Lower leg skin (tissue), 4 donors: ENCODE measurements around the gene DYNLT2B. TPM values are rescaled to one million over a fixed set of nuclear protein-coding genes. Genes with fewer than 3 reads are reported as not detected.

Experiments used
- DNase-seq, 2 donors: peaks; one replicate each; pipeline ENCODE4 v3.0.0-alpha.2; 2019; ENCODE audit warnings: low spot score in 2 of 2
- H3K4me3 ChIP-seq: fragments of 200-600 bp; sonication (generic); 2 replicates; pipeline ENCODE4 v1.5.1; 2017; ENCODE audit warnings: mild to moderate bottlenecking, low read depth; ENCODE audit not compliant: poor library complexity, severe bottlenecking
- POLR2A ChIP-seq, 2 donors: fragments of 450-650 bp; IDR thresholded peaks; one replicate each; pipeline ENCODE4 v1.6.1; 2016 to 2017; ENCODE audit warnings: antibody characterized with exemption in 2 of 2, mild to moderate bottlenecking in 1 of 2, moderate library complexity in 1 of 2
- WGBS, 2 donors: methylation state at CpG; one replicate each; pipeline ENCODE4 v1.1.5; 2018; 5-methylcytosine and 5-hydroxymethylcytosine counted together
- intact Hi-C: fragments of 100-400 bp; cut with DNase I; formaldehyde crosslinking; loops from one replicate; pipeline ENCODE4 v1.15.0; 2023; ENCODE audit warnings: low total_unique reads
- total RNA-seq, 4 donors: library from RNA; depleted of rRNA; stranded (reverse); fragments of >200 nt; gene quantifications; one replicate each; pipeline ENCODE4 v1.1.0, GENCODE V29; 2016
- TF ChIP-seq, protein P1 (sequence below), 3 donors: fragments of 450-650 bp; IDR thresholded peaks; one replicate each; pipeline ENCODE4 v1.5.1; 2016; ENCODE audit warnings: antibody characterized with exemption in 3 of 3, mild to moderate bottlenecking in 3 of 3, moderate library complexity in 2 of 3

The DYNLT2B gene
- total RNA-seq, 4 donors from 2014 or later: 7.6 to 9.1 (median 8.4) TPM

DNA sequence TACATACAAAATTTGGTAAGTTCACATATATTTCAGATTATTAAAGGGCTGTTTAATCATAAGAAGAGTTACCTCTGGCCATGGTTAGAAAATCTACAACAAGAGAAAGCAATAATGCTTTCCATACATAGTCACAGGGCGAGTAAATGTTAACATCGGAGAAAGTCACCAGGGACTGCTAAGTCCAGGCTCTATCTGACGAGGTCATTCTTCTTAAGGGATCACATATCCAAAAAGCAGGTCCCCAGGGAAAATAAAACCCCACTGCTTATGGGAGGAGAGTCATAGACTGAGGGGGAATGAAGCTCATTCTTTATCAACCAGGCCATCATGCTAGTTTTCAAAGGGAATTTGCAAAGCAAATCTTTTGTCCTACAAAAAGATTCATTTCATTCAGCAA, 33.6 kb downstream of the DYNLT2B start:
- 26 to 37% methylated on average over 3 of the region's 3 CpGs for WGBS, 2 donors
- no peak for TF ChIP-seq POLR2A (IDR thresholded peaks at IDR 0.05)
- TF ChIP-seq, protein P1, sequence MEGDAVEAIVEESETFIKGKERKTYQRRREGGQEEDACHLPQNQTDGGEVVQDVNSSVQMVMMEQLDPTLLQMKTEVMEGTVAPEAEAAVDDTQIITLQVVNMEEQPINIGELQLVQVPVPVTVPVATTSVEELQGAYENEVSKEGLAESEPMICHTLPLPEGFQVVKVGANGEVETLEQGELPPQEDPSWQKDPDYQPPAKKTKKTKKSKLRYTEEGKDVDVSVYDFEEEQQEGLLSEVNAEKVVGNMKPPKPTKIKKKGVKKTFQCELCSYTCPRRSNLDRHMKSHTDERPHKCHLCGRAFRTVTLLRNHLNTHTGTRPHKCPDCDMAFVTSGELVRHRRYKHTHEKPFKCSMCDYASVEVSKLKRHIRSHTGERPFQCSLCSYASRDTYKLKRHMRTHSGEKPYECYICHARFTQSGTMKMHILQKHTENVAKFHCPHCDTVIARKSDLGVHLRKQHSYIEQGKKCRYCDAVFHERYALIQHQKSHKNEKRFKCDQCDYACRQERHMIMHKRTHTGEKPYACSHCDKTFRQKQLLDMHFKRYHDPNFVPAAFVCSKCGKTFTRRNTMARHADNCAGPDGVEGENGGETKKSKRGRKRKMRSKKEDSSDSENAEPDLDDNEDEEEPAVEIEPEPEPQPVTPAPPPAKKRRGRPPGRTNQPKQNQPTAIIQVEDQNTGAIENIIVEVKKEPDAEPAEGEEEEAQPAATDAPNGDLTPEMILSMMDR (IDR thresholded peaks at IDR 0.05): no peak
- intact Hi-C loops: no loop called here
- H3K4me3 ChIP-seq: no peak overlapping the region
- no peak for DNase-seq

DNA sequence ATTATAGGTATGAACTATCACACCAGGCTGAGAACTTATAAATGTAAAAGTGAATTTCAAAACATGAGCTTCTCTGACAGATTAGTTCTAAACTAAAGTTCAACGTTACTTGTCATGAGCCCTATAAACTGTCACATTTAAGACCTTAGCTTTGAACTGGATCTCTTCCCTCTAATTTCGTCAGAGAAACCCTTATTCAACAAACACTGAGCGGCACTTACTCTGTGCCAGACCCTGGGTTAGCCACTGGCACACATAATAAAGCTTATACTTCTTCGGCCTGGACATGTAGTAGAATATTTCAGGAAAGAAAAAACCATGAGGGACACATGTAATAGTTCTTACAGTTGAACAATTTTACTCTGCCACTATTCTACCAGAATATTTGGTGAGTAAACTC, 36.1 kb downstream of the DYNLT2B start:
- DNase-seq: no peak
- TF ChIP-seq, protein P1 (IDR thresholded peaks at IDR 0.05): no peak
- no peak for TF ChIP-seq POLR2A (IDR thresholded peaks at IDR 0.05)
- intact Hi-C loops: no loop called here
- H3K4me3 ChIP-seq: no peak overlapping the region
- 80 to 81% methylated on average over 4 of the region's 4 CpGs for WGBS, 2 donors

DNA sequence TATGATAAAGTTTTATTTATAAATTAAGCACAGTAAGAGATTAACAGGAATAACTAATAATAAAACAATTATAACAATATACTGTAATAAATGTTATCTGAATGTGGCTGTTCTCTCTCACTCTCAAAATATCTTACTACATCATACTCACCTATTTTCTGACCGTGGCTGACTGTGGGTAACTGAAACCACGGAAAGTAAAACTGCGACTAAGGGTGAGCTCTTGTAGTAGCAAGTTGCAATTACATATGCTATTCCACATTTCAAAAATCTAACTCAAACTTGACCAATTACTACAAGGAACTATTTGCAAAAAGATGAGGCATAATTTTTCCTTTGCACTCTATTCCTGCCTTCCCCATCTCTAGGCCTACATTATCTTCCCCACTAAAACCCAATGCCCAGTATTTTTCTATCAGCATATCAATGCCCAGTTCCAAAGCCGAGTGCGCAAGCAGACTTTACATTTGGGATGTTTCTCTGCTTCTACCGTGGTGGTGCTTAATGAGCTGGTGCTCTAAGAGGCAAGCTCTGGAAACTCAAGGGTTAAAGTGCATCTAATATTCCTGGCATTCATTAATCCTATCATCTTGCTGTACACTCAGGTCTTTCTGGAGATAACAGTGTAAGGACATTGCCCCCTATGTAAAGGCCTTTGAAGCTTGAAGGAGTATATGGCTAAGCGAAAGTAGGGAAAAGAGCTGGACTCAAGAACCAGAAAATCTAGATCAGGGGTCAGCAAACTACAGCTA, 37.2 kb downstream of the DYNLT2B start:
- no peak overlapping the region for H3K4me3 ChIP-seq
- TF ChIP-seq, protein P1 (IDR thresholded peaks at IDR 0.05): no peak
- TF ChIP-seq POLR2A (IDR thresholded peaks at IDR 0.05): no peak
- WGBS, 2 donors: 81 to 86% methylated on average over 7 of the region's 7 CpGs
- DNase-seq: no peak
- intact Hi-C loops: no loop called here

DNA sequence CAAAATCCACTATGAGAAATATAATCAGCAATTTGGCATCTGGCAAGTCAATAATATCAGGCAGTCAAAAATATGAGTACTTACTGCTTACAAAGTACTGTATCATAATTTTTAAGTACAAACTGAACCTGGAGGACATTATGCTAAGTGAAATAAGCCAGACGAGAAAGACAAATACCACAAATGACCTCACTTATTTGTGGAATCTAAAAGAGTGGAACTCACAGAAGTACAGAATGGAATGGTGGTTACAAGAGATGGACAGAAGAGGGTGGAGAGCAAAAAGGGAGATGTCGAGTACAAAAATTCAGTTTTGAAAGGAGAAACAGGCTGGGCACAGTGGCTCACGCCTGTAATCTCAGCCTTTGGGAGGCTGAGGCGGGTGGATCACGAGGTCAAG, 42.9 kb downstream of the DYNLT2B start:
- TF ChIP-seq POLR2A (IDR thresholded peaks at IDR 0.05): no peak
- TF ChIP-seq, protein P1 (IDR thresholded peaks at IDR 0.05): no peak
- intact Hi-C loops: loop anchor here (10.0 kb wide), 1 partner anchor 240 kb away; the partner anchor contains the start of gene SMCO1
- no peak for DNase-seq
- H3K4me3 ChIP-seq: no peak overlapping the region
- 90 to 91% methylated on average over 5 of the region's 5 CpGs for WGBS, 2 donors

GRCh38 chr3:196274585-196274984, 43.5 kb downstream of the DYNLT2B start:
- no peak overlapping the region for H3K4me3 ChIP-seq
- intact Hi-C loops: loop anchor here (10.0 kb wide), 1 partner anchor 240 kb away; the partner anchor contains the start of gene SMCO1
- 45 to 46% methylated on average over 5 of the region's 5 CpGs for WGBS, 2 donors
- DNase-seq: no peak
- TF ChIP-seq, protein P1 (IDR thresholded peaks at IDR 0.05): no peak
- no peak for TF ChIP-seq POLR2A (IDR thresholded peaks at IDR 0.05)
